Psoas muscle (tissue), 8 donors: ENCODE data around the gene TREML4. TPM values are rescaled to one million over a fixed set of nuclear protein-coding genes. Genes with fewer than 3 reads are reported as not detected.

Experiments used
- ATAC-seq, 4 donors: fragments of 200-7000 bp; cut with Tn5 transposase; one replicate each; pipeline ENCODE4 v1.9.1; 2020; ENCODE audit warnings: moderate library complexity in 3 of 4, mild to moderate bottlenecking in 2 of 4
- DNase-seq, 2 donors: peaks; one replicate each; pipeline ENCODE4 v3.0.0-alpha.2; 2020
- H3K27ac ChIP-seq: fragments of 200-600 bp; one replicate; pipeline ENCODE4 v1.8.0; 2022
- H3K27me3 ChIP-seq, 3 donors: fragments of 200-600 bp in 1 of 3; one replicate each; pipeline versions ENCODE4 v1.6.1 to v1.8.0; 2013 to 2022; ENCODE audit warnings: low read length in 2 of 3, mild to moderate bottlenecking in 2 of 3, moderate library complexity in 1 of 3; ENCODE audit not compliant: insufficient read depth in 3 of 3
- H3K36me3 ChIP-seq, 2 donors: fragments of 200-600 bp in 1 of 2; one replicate each; pipeline versions ENCODE4 v1.6.1 to v1.8.0; 2013 to 2022; ENCODE audit warnings: low read depth in 1 of 2, mild to moderate bottlenecking in 1 of 2, moderate library complexity in 1 of 2; ENCODE audit not compliant: insufficient read depth in 1 of 2
- H3K4me1 ChIP-seq: fragments of 200-600 bp; one replicate; pipeline ENCODE4 v1.8.0; 2022
- H3K4me3 ChIP-seq: fragments of 200-600 bp; one replicate; pipeline ENCODE4 v1.8.0; 2022; ENCODE audit warnings: mild to moderate bottlenecking
- H3K9me3 ChIP-seq: fragments of 200-600 bp; one replicate; pipeline ENCODE4 v1.8.0; 2022
- CTCF ChIP-seq: fragments of 200-600 bp; IDR thresholded peaks from one replicate; pipeline ENCODE4 v1.8.0; 2022; ENCODE audit warnings: antibody characterized with exemption
- WGBS, 3 donors: extraction: QIAGEN DNeasy Blood & Tissue Kit; methylation state at CpG; one replicate each; pipeline versions ENCODE4 v1.1.6 to v1.1.7; 2013; 5-methylcytosine and 5-hydroxymethylcytosine counted together
- intact Hi-C, 2 donors: fragments of 100-400 bp; cut with DNase I; formaldehyde crosslinking; loops; one replicate each; pipeline versions ENCODE4 v1.11.0 to v1.14.2; 2022
- polyA plus RNA-seq, 3 donors: library from polyadenylated mRNA; stranded (reverse); fragments of 200-250 nt; gene quantifications; one replicate each; pipeline ENCODE4 v1.2.3, GENCODE V29; 2013
- total RNA-seq, 4 donors: library from RNA; stranded (reverse); fragmentation: NEBNext Ultra II Directional in 2 of 4; extraction: Animal tissue kit (Norgen Biotek cat#: 25700) in 2 of 4; gene quantifications; one replicate each; pipeline versions ENCODE4 v1.2.1 to v1.2.4, GENCODE V29; 2021 to 2023
- donor health status: healthy with polysubstance abuse.
- donor health status: DM: no; HTN: no; CAD: no; lungs with moderate emphysema.
- donor health status: Bipolar disorder and iron deficiency.
- donor health status: healthy.
- donor health status: DM: yes; HTN: yes; CAD: no.
- donor health status: DM: no; HTN: no; CAD: no.
- donor health status: DM: no; HTN: no; CAD: no.
- donor health status: DM: yes; HTN: yes; CAD: no.

The TREML4 gene
- total and polyA plus RNA-seq, 7 donors, result 0.01 TPM; not detected in 6

- WGBS, 3 donors, result 88 to 89% (median 88%) methylated on average over 4 of the region's 4 CpGs
- Histone ChIP-seq H3K9me3 (no peaks in the 10 kb centered on the region), H3K27me3 (no peaks in the 10 kb centered on the region), H3K27ac (no peak overlapping the region), H3K4me3 (no peak overlapping the region), H3K36me3 (no peaks in the 10 kb centered on the region), H3K4me1 (no peaks in the 10 kb centered on the region)
- TF ChIP-seq CTCF, result no peak
- DNase-seq (no peak), ATAC-seq (no peak)
- intact Hi-C loops, result no loop called here
These were observed 41.6 kb downstream of the TREML4 start for GRCh38 chr6:41269716-41270115.

GRCh38 chr6:41271901-41272395 is 43.8 kb downstream of the TREML4 start:
- no peaks in the 10 kb centered on the region for H3K36me3 ChIP-seq
- peaks cover 0 to 14% (median 2%) of the 10 kb centered on the region in 3 donors for H3K27me3 ChIP-seq
- no peak overlapping the region for H3K4me3 ChIP-seq
- ATAC-seq (peak in 3 of 4 donors; percentile 27 to 37 (median 36)), DNase-seq (peak; percentile 32 to 57)
- intact Hi-C loops, result no loop called here
- 58 to 71% (median 65%) methylated on average over 7 of the region's 7 CpGs for WGBS, 3 donors
- TF ChIP-seq CTCF, result no peak
- no peaks in the 10 kb centered on the region for H3K4me1 ChIP-seq
- H3K9me3 ChIP-seq, result no peaks in the 10 kb centered on the region
- H3K27ac ChIP-seq, result no peak overlapping the region

- no peaks in the 10 kb centered on the region for H3K4me1 ChIP-seq
- peaks cover 0 to 14% (median 2%) of the 10 kb centered on the region in 3 donors for H3K27me3 ChIP-seq
- intact Hi-C loops, result no loop called here
These were observed 44.6 kb downstream of the TREML4 start for GRCh38 chr6:41272591-41273240.

GRCh38 chr6:41273714-41274113 is 45.6 kb downstream of the TREML4 start:
- TF ChIP-seq CTCF, result no peak
- Histone ChIP-seq H3K4me3 (no peak overlapping the region), H3K27ac (no peak overlapping the region), H3K9me3 (no peaks in the 10 kb centered on the region), H3K27me3 (peaks cover 0 to 14% (median 2%) of the 10 kb centered on the region in 3 donors), H3K4me1 (no peaks in the 10 kb centered on the region), H3K36me3 (no peaks in the 10 kb centered on the region)
- DNase-seq (no peak), ATAC-seq (no peak)
- 33 to 59% (median 44%) methylated on average over 5 of the region's 5 CpGs for WGBS, 3 donors
- intact Hi-C loops, result no loop called here

More at GRCh38 chr6:41272591-41273240, 44.6 kb downstream of the TREML4 start:
- H3K9me3 ChIP-seq, result no peaks in the 10 kb centered on the region
- no peak overlapping the region for H3K27ac ChIP-seq
- H3K4me3 ChIP-seq, result no peak overlapping the region
- DNase-seq (no peak), ATAC-seq (no peak)
- no peaks in the 10 kb centered on the region for H3K36me3 ChIP-seq
- TF ChIP-seq CTCF, result no peak
- 86 to 96% (median 93%) methylated on average over 5 of the region's 5 CpGs for WGBS, 3 donors

- H3K27me3 ChIP-seq, result peaks cover 0 to 14% (median 2%) of the 10 kb centered on the region in 3 donors
- TF ChIP-seq CTCF, result no peak
These were observed 46.1 kb downstream of the TREML4 start for GRCh38 chr6:41274256-41274655.

More at GRCh38 chr6:41274256-41274655, 46.1 kb downstream of the TREML4 start:
- no peaks in the 10 kb centered on the region for H3K4me1 ChIP-seq
- no peaks in the 10 kb centered on the region for H3K36me3 ChIP-seq
- 92 to 94% (median 93%) methylated on average over 2 of the region's 2 CpGs for WGBS, 3 donors
- intact Hi-C loops, result no loop called here
- no peaks in the 10 kb centered on the region for H3K9me3 ChIP-seq
- no peak for DNase-seq
- no peak for ATAC-seq
- H3K4me3 ChIP-seq, result no peak overlapping the region
- no peak overlapping the region for H3K27ac ChIP-seq
